ENCODE measurements around the gene HSD17B3.
"Not testable (repeated sequence)": the region's sequence is repeated elsewhere in the genome, so short reads cannot be mapped to it uniquely, and the experiment has no call there.

Gene HSD17B3

GRCh38 chr9:96302021-96302420, at the start of gene HSD17B3:
Gene HSD17B3, minus strand, starts transcription at chr9:96302176. Its CDS starts 72 bp downstream, at chr9:96302104.
- no peak for DNase-seq (ENCODE audit: low read depth)

DNA sequence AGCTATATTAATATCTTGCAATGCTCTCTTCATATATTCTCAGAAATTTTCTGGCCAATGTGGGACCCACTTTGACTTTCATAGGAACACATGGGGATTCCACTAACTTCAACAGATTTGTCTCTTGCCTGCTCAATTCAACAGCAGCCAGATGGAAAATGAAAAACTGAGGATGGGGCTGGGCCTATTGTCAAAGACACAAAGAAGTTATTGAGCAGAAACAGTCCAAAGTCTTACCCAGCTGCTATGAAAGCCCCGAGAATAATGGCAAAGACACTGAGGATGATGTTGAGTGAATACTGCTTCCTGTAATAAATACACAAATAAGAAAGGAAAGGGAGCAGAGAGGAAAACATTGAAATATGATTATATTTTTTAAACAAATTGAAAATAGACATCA, 48.9 kb upstream of the HSD17B3 start:
- DNase-seq (ENCODE audit: low read depth): no peak

DNA sequence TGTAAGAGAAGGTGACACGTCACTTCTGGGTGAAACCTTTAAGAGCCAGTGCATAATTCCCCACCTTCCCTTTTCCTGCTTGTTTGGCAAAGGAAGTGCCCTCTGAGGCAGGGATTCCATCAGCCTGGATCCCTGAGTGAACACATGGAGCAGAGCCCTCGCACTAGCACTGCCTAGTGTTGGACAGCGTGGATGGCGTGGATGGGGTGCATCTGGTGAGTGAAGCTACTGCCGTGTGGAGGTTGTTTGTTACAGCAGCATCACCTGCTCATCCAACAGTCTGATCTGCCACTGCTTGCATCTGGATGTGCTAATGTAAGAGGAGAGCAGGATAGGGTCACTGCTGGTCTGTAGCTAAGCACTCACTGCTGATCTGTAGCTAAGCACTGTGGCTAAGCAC, 46.3 kb upstream of the HSD17B3 start:
- DNase-seq (ENCODE audit: low read depth): no peak

GRCh38 chr9:96345551-96345950, 43.6 kb upstream of the HSD17B3 start:
- DNase-seq (ENCODE audit: low read depth): no peak

- no peak for DNase-seq (ENCODE audit: low read depth)
Observed at GRCh38 chr9:96344458-96345180, 42.6 kb upstream of the HSD17B3 start.

DNA sequence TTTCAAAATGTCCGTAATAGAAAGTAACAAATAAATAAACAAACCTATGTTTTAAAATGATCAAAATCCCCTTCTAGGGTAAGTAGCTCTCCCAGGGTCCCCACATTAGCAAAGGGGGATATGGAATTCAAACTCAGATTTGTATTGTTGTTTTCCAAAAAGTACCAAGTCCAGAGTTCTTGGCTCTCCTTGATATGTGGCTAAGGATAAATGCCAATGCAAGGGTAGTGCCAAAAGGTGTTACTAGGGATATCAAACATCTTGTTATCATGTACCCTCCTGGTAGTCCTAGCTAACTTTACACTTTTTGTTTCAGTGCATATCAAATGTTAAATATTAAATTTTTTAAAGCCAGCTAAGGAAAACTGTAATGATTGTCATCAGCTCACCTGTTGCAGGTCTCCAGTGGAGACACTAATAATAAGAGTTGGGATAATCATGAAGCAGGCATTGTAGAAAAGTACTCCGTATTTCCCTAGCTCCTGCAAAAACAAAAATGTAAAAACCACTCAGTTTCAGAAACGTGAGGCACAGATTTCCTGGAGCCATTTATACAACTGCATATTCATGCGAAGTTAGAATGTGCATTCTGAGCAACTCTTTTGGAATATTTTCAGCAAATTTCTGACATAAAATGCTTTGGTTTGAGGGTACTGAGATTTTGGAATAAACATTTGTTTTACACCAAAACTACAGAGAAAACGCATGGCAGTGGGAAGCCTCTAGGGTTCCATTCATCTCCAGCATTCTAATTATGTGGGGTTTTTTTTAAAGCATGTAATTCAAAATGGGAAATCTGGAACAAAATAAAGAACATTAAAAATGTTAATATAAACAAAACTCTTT, 41.8 kb upstream of the HSD17B3 start:
- no peak for DNase-seq (ENCODE audit: low read depth)

GRCh38 chr9:96342571-96343245, 40.7 kb upstream of the HSD17B3 start:
- DNase-seq (ENCODE audit: low read depth): no peak

GRCh38 chr9:96340707-96341106, 38.7 kb upstream of the HSD17B3 start:
- DNase-seq (ENCODE audit: low read depth): no peak

GRCh38 chr9:96338299-96338698, 36.3 kb upstream of the HSD17B3 start:
- no peak for DNase-seq (ENCODE audit: low read depth)

GRCh38 chr9:96333958-96334357, 32.0 kb upstream of the HSD17B3 start:
- no peak for DNase-seq (ENCODE audit: low read depth)

- no peak for DNase-seq (ENCODE audit: low read depth)
Observed at GRCh38 chr9:96331236-96331947, 29.4 kb upstream of the HSD17B3 start.

DNA sequence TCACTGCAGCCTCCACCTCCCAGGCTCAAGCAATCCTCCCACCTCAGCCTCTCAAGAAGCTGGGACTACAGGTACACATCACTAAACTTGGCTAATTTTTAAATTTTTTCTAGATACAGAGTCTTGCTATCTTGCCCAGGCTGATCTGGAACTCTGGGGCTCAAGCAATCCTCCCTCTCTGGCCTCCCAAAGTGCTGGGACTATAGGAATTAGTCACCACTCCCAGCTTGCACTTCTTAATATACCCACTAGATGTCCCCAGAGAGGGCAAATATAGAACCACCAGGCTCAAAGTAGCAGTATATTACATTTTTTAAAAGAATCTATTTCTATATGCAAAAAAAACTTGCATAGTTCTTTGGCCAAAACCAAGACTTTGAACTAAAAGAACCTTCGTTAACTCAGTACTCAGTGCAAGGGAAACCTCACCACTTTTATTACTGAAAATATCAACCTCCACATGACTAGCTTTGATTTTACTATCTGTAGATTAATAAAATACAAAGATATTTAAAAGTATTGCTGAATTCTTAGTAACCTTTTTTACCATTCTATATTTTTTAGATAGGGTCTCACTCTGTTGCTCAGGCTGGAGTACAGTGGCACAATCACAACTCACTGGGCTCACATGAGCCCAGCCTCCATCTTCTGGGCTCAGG, 25.8 kb upstream of the HSD17B3 start:
- peak; percentile 24 for DNase-seq (ENCODE audit: low read depth)

DNA sequence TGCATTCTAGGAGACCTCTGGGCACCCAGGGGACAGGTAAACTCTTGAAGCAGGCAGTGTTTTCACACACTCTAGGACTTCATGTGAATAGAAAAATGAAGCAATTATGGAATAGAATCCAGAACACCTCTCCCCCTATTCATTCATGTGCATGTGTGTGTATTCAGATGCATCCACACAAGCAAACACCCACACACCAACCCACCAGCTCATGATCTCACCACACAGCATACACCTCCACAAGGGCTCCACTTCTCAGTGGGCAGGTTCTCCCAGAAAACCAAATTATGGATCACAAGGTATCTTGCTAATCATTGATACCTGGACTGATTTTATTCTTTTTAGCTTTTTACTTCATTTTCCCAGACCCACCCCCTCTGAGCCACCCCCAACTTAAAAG, 21.2 kb upstream of the HSD17B3 start:
- DNase-seq (ENCODE audit: low read depth): no peak

DNA sequence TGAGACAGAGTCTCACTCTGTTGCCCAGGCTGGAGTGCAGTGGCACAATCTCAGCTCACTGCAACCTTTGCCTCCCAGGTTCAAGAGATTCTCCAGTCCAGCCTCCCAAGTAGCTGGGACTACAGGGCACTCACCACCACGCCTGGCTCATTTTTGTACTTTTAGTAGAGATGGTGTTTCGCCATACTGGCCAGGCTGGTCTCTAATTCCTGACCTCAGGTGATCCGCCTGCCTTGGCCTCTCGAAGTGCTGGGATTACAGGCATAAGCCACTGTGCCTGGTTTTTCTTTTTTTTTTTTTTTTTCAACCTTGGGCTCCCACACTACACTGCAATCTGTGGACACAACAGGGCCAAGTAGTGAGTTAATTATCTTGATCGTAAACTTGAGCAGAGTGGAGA, 20.8 kb upstream of the HSD17B3 start:
- not testable (repeated sequence) for DNase-seq (ENCODE audit: low read depth)

- not testable (repeated sequence) for DNase-seq (ENCODE audit: low read depth)
Observed at GRCh38 chr9:96322210-96322609, 20.2 kb upstream of the HSD17B3 start.

DNA sequence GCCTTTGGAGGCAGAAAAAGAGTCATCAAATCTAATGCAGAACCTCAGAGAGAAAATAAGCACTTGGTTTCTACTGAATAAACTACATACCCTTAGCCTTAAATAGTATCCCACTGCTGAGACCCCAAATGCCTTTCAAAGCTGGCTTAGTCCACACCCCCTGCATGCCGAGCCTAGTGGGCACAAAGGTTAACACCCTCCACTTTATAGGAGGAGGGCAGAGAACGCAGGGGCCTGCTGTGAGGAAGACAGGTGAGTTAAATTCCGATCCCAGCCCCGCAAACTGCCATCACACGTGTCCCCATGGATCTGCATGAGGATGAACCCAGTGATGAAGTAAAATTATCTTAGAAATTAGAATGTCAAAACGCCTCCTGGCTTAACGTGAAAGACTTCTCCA, 19.5 kb upstream of the HSD17B3 start:
- no peak for DNase-seq (ENCODE audit: low read depth)

- no peak for DNase-seq (ENCODE audit: low read depth)
Observed at GRCh38 chr9:96320749-96321280, 18.8 kb upstream of the HSD17B3 start.

DNA sequence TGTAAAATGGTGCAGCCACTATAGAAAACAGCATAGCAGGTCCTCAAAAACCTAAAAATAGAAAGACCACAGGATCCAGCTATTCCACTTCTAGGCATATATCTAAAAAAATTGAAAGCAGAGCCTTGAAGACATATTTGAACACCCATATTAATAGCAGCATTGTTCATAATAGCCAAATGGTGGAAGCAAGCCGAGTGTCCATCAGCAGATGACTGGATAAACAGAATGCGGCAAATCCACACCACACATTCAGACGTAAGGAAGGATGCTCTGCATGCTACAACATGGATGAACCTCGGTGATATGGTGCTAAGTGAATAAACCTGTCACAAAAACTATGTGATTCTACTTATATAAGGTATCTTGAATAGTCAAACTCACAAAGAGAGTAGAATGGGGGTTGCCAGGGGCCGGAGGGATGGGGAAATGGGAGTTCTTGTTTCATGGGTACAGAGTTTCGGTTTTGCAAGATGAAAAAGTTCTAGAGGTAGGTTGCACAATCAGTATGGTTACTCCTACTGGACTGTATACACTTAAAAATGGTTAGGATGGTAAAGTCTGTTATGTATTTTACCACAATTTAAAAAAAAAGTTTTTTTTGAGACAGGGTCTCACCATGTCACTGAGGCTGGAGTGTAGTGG, 17.1 kb upstream of the HSD17B3 start:
- no peak for DNase-seq (ENCODE audit: low read depth)

DNA sequence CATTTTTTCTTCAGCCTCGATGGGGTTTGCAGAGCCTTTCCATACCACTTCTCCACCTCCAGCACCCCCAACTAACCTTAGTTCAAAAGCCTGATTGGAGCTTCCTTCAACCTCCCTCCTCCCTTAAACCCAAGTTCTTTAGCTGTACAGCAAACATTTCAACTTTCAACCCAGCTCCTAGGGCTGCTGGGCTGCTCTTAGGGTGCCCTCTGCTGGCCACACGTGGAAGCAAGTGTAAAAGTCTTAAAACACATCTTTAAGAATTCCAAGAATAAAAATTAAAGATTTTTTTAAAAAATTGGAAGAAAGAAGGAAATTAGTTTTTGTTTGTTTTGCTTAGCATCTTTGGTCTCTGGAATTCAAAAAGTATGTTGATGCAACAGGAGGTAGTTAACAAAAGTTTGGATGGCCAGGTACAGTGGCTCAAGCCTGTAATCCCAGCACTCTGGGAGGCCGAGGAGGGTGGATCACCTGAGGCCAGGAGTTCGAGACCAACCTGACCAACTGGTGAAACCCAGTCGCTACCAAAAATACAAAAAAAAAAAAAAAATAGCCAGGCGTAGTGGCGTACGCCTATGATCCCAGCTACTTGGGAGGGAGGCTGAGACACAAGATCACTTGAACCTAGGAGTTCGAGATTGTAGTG, 15.5 kb upstream of the HSD17B3 start:
- DNase-seq (ENCODE audit: low read depth): peak; percentile 21

- DNase-seq (ENCODE audit: low read depth): no peak
Observed at GRCh38 chr9:96309850-96310249, 7.9 kb upstream of the HSD17B3 start.

Data from stimulated activated CD4-positive, alpha-beta T cell treated with anti-CD3 and anti-CD28 coated beads, Interleukin-2, amount 100 ng/mL, for 4 hours (primary cell).